PFSK-1 (cell line): ENCODE data around the gene FBXL12. TPM values are rescaled to one million over a fixed set of nuclear protein-coding genes. Genes with fewer than 3 reads are reported as not detected.
A peak's percentile ranks its signal among the peaks of the same experiment; 100 is the strongest.

ENCODE experiments used
- FOXP2 ChIP-seq: optimal IDR thresholded peaks from 2 replicates; pipeline ENCODE3; 2011; ENCODE audit warnings: borderline replicate concordance, control low read depth, inconsistent platforms; ENCODE audit not compliant: insufficient read depth; ENCODE audit errors: extremely low read length, extremely low read depth
- POLR2AphosphoS5 ChIP-seq: IDR thresholded peaks from 2 replicates; pipeline ENCODE4 v1.6.1; 2012; ENCODE audit warnings: low read depth, mild to moderate bottlenecking, control low read depth, low read length, moderate library complexity
- REST ChIP-seq, 2 experiments: IDR thresholded peaks; 2 replicates each; pipeline versions ENCODE4 v1.6.1 to v1.8.0; 2011 to 2012; ENCODE audit warnings: low read depth in 2 of 2, low read length in 2 of 2, control low read depth in 1 of 2, inconsistent platforms in 1 of 2, mild to moderate bottlenecking in 1 of 2, moderate library complexity in 1 of 2; ENCODE audit not compliant: insufficient read depth in 1 of 2
- SIN3A ChIP-seq: IDR thresholded peaks from 2 replicates; pipeline ENCODE4 v1.6.1; 2012; ENCODE audit warnings: mild to moderate bottlenecking, low read length, moderate library complexity, borderline replicate concordance; ENCODE audit not compliant: insufficient read depth
- TAF1 ChIP-seq: IDR thresholded peaks from 2 replicates; pipeline ENCODE4 v1.6.1; 2012; ENCODE audit warnings: low read length, control low read depth, borderline replicate concordance; ENCODE audit not compliant: insufficient read depth
- polyA plus RNA-seq: library from polyadenylated mRNA; unstranded; fragments of >200 nt; gene quantifications from one replicate; pipeline ENCODE4 v1.2.1, GENCODE V29; 2012; ENCODE audit warnings: low read depth, missing spikeins; ENCODE audit not compliant: insufficient read length

Gene FBXL12
- 41.8 TPM for polyA plus RNA-seq

- TF ChIP-seq TAF1 (peak; percentile 59; the same call in 1 of the 2 replicates), SIN3A (no peak), POLR2AphosphoS5 (peak; percentile 96)
Measured at GRCh38 chr19:9818734-9819595, at the start of gene FBXL12. Gene FBXL12 (minus strand): TSS chr19:9819079. CDS start chr19:9818813, 266 bp downstream.

- TF ChIP-seq SIN3A (no peak), POLR2AphosphoS5 (no peak), FOXP2 (no peak)
Measured at GRCh38 chr19:9865732-9866501, 47.0 kb upstream of the FBXL12 start.

- TF ChIP-seq TAF1, result no peak
- TF ChIP-seq REST (IDR thresholded peaks at IDR 0.05; ENCODE audit: insufficient read depth in 1 of 2, low read depth in 2 of 2, low read length in 2 of 2), result no peak
- no peak for TF ChIP-seq SIN3A
- TF ChIP-seq POLR2AphosphoS5, result no peak; the same call in 1 of the 2 replicates
- no peak for TF ChIP-seq FOXP2
Measured at GRCh38 chr19:9863759-9864158, 44.9 kb upstream of the FBXL12 start.

GRCh38 chr19:9862938-9863337, 44.1 kb upstream of the FBXL12 start:
- no peak for TF ChIP-seq TAF1
- TF ChIP-seq SIN3A, result no peak
- TF ChIP-seq REST (IDR thresholded peaks at IDR 0.05; ENCODE audit: insufficient read depth in 1 of 2, low read depth in 2 of 2, low read length in 2 of 2), result no peak
- TF ChIP-seq POLR2AphosphoS5, result no peak
- TF ChIP-seq FOXP2, result no peak

- TF ChIP-seq POLR2AphosphoS5 (no peak), TAF1 (no peak), REST (IDR thresholded peaks at IDR 0.05; ENCODE audit: insufficient read depth in 1 of 2, low read depth in 2 of 2, low read length in 2 of 2) (no peak), SIN3A (no peak)
Measured at GRCh38 chr19:9861503-9861902, 42.6 kb upstream of the FBXL12 start.

- TF ChIP-seq TAF1 (no peak), REST (IDR thresholded peaks at IDR 0.05; ENCODE audit: insufficient read depth in 1 of 2, low read depth in 2 of 2, low read length in 2 of 2) (no peak), FOXP2 (no peak), POLR2AphosphoS5 (no peak)
Measured at GRCh38 chr19:9860407-9860806, 41.5 kb upstream of the FBXL12 start.
